ENCODE results near the gene MSTN.
A peak's percentile ranks its signal among the peaks of the same experiment; 100 is the strongest.
"Not testable (repeated sequence)": the region's sequence is repeated elsewhere in the genome, so short reads cannot be mapped to it uniquely, and the experiment has no call there.

The MSTN gene

DNA sequence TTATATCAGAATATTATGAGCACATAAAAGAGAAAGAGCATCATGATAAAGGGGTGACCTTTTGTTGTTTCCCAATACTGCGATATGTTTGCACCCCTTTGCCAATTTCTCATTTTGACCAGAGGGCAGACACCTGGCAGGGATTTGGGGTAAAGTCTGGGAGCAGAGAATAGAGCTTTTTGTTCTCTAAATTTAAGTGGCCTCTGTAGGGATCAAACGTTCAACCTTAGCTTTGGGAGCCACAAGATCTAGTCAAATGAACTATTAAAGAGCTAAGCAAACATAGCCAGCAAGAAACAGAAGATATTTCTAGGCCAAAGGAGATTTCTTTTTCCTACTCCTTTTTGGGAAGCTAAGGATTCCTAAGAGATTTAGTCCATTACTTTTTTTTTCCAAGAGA, 1.1 kb upstream of the MSTN start:
- no peak for DNase-seq (ENCODE audit: low read depth)

DNA sequence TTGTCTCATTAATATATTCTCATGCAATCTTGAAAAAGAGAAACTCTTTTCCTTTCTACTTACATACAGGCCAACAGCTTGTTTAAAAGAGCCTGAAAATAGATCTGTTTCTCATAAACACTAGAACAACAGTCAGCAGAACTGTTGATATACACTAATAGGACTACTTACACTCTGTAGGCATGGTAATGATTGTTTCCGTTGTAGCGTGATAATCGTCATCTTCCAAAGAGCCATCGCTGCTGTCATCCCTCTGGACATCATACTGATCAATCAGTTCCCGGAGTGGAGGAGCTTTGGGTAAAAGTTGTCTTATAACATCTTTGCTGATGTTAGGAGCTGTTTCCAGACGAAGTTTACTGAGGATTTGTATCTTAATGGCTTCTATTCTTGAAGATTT, 476 bp downstream of the MSTN start:
- DNase-seq (ENCODE audit: low read depth) = no peak

DNA sequence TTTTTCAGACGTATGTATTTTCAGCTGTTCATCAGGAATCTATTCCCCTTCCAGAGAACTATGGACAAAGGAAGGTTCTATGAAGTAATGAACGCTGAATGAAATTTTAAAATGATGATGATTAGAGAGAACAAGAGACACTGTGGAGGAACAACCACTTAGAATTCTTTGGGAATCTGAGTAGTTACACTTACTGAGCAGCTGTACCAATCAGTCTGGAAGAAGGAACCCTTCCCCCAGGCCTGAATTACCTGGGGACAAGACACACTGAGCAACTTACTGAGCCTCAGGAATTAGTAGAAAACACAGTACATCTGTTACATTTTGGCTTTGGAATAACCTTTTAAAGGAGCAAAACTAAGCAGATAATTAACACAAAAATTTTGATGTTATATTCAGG, 1.9 kb downstream of the MSTN start:
- no peak for DNase-seq (ENCODE audit: low read depth)

DNA sequence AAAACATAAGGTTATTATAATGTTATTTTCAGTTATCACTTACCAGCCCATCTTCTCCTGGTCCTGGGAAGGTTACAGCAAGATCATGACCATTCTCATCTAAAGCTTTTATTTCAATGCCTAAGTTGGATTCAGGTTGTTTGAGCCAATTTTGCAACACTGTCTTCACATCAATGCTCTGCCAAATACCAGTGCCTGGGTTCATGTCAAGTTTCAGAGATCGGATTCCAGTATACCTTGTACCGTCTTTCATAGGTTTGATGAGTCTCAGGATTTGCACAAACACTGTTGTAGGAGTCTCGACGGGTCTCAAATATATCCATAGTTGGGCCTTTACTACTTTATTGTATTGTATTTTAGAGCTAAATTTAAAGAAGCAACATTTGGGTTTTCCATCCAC, 2.5 kb downstream of the MSTN start:
- DNase-seq (ENCODE audit: low read depth) = no peak

DNA sequence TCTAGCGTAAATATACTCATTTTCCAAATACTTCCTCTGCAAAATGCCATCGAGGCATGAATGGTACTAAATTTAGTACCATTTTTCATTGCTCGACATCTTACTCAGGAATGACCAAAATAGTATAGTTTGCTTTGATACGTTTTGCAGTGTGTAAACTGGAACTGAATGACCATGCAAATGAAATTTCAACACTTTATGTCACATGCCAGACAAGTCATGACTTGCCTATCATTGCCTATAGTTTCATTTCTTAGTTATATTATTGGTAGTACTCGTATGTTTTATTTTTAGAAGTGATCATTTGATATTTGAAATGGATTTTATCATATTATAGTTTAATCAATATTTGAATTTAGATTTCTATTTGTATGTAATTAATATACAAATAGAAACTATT, 9.1 kb downstream of the MSTN start:
- no peak for DNase-seq (ENCODE audit: low read depth)

DNA sequence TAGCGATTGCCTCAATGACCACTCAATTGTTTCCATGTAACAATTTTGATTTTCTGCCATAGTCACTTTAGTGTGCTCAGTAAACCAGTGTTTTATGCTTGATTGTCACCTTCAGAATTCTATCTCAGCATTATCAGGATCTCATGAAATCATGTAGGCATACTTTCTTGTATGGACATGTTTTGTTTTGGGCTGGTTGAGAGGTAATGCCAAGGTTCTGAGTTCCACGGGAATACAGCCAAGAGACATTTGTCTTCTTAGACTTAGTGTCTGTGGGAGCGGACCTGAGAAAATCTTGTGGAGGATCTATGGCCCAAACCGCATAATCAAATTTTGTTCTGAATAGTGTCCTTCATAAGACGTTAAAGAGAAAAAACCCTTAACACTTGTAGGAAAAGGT, 10.2 kb downstream of the MSTN start:
- DNase-seq (ENCODE audit: low read depth) = no peak

DNA sequence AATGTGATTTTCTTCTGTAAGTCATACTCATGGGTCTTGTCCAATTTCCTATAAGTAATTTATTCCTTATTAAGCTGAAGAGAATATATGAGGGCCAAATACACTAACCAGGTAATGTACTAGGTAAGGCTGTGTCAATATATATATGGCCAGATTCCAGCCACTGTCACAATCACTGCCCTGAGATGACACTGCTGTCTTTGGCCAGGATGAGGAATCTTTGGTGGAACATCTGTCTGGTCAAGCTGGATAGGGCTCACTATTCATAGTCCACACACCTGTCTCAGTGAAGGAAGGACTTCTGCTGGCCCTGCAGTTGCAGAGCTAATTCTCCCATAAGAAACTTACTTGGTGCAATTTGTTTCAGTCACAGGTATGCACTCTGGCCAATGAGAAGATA, 11.3 kb downstream of the MSTN start:
- DNase-seq (ENCODE audit: low read depth) = no peak

DNA sequence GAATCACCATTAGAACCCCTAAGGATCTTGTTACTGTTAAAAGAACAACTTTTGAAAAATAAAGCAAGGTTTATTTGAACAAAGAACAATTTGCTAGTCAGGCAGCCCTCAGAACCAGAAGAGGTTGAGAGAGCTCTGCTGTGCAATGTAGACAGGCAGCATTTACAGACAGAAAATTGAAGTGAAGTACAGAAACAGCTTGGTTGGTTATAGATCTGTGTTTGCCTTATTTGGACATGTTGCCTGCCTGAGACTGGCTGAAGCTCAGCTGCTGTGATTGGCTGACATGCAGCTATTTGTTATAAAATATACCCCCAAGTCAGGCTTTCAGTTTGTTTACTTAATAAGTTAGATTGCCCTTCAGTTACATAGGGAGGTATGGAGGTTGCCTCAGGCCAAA, 12.5 kb downstream of the MSTN start:
- DNase-seq (ENCODE audit: low read depth) = no peak

DNA sequence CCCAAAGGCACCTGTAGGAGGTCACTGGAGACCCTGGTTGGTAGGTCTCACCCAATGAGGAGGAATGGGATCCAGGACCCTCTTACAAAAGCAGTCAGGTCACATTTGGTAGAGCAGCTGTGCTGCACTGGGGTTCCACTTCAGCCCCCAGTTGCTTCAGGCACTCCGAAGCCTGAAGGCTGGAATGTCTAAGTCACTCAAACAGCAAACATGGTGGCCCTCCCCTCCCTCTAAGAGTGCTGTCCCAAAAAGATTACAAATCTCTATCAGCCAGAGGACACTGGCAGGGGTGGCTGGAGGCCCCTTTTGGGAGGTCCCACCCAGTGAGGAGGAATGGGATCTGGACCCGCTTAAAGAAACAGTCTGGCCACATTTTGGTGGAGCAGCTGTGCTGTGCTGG, 17.7 kb downstream of the MSTN start:
- no peak for DNase-seq (ENCODE audit: low read depth)

DNA sequence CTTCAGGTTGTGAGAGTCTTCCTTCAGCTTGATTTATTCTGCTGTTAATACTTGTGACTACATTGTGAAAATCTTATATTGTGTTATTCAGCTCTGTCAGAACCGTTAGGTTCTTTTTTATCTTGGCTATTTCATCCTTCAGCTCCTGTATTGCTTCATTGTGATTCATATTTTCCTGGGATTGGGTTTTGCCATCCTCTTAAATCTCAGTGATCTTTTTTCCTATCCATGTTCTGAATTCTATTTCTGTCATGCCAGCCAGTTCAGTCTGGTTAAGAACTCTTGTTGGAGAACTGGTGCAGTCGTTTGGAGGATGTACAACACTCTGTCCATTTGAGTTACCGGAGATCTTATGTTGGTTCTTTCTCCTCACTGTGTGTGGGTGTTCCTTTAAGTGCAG, 19.1 kb downstream of the MSTN start:
- DNase-seq (ENCODE audit: low read depth) = no peak

DNA sequence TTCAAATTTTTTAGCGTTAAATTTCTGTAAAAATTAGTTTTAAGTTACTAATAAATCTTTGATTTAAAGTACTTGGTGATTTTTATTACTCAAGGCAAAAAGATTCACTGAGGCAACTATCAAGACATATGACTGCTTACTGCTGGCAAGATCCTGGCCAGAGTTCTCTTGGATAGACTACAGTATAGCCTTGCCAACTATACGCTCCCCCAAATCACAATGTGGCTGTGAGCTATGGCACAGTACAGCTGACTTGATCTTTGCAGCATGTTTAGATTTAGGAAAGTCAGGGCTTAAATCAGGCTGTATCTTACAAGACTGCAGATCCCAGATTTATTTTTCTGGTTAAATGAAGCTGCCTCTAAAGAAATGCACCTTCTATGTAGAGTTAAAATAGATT, 26.5 kb downstream of the MSTN start:
- no peak for DNase-seq (ENCODE audit: low read depth)

DNA sequence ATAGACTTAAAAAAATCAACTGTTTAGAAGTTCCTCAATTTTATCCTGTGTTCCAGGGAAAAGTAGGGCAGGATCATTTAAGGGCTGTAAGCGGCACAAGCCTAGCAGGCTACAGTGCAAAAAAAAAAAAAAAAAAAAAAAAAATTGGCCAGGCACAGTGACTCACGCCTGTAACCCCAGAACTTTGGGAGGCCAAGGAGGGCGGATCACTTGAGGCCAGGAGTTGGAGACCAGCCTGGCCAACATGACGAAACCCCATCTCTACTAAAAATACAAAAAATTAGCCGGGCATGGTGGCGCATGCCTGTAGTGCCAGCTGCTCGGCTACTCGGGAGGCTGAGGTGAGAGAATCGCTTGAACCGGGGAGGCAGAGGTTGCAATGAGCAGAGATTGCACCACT, 28.1 kb downstream of the MSTN start:
- DNase-seq (ENCODE audit: low read depth) = not testable (repeated sequence)

DNA sequence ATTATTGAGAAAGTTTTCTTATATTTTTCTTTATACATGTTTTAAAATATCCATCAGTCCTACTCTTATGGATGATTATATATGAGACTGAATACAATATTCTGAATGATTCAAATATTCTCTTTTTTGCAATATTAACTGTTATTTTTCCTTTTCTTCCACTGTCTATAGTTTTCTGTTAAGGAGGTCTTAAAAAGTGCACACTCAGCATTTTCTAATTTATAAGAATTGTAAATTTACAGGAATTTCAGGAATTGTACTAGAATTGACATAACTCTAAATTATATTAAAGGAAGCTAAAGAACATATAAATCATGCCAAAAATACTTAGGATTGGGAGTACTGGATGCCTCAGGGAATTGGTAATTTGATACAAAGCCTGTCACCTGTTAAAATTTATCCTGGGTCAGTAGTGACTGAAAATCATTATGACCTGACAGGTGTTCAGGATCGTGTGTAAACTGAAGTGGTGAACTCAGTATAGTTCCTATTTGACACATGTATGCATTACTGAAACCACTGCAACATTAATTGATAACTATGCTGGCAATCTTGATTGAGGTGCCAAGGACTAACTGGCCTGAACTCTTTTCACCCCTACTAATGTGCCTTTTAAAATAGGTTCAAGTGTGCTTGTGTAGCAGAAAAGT, 30.4 kb downstream of the MSTN start:
- no peak for DNase-seq (ENCODE audit: low read depth)

DNA sequence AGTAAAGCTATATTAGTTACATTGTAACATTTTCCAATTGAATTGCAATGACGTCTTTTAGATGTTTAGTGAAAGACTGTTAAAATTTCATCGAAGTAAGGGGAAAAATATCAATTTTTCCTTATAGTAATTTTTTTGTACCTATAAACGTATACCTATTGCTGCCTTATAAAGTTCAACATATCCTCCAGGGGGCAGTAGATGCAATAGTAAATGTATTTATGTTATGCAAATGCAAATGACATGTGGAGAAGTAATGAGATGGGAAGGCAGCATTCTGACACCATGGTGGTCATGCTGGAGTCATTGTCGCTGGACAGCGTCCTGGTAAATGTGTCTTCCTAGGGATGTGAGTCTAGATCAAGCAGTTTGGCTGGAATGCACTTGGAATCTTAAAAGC, 38.7 kb downstream of the MSTN start:
- peak; percentile 73 for DNase-seq (ENCODE audit: low read depth)

DNA sequence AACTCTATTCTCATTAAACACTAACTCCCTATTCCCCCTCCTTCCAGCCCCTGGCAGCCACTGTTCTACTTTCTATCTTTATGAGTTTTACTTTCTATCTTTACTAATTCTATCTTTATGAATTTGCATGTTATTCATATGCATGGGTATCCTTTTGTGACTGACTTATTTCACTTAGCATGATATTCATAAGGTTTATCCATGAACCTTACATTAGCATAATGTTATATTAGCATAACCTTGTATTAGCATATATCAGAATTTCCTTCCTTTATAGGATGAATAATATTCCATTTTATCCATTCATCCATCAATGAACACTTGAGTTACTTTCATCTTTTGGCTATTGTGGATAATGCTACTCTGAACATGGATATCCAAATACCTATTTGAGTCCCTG, 41.8 kb downstream of the MSTN start:
- DNase-seq (ENCODE audit: low read depth) = no peak

DNA sequence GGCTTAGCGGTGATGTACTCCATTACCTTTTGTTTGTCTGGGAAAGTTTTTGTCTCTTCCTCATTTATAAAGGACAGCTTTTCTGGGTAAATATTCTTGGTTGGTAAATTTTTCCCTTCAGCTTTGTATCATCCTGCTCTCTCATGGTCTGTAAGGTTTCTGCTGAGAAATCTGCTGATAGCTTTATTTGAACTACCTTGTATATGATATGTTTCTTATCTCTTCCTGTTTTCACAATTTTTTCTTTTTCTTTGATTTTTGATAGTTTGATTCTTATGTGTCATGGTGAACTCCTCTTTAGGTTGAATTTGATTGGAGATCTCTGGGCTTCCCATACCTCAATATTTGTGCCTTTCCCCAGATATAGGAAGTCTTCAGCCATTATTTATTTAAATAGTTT, 44.7 kb downstream of the MSTN start:
- DNase-seq (ENCODE audit: low read depth) = no peak

DNA sequence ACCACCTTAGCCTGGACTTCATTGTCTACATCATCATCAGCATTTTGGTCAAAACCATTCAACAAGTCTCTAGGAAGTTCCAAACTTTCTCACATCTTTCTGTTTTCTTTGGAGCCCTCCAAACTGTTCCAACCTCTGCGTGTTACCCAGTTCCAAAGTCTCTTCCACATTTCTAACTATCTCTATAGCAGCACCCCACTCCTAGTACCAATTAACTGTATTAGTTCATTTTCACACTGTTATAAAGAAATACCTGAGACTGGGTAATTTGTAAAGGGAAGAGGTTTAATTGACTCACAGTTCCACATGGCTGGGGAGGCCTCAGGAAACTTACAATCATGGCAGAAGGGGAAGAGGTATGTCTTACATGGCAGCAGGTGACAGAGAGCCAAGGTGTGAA, 46.6 kb downstream of the MSTN start:
- DNase-seq (ENCODE audit: low read depth) = not testable (repeated sequence)
